HL-60/S4 treated with retinoic acid at 250 ng/mL for 4 days and 3 days (cell line): ENCODE results near the gene ELOVL6.
"Not testable (repeated sequence)": the region's sequence is repeated elsewhere in the genome, so short reads cannot be mapped to it uniquely, and the experiment has no call there.

Experiments
- in situ Hi-C: fragments of 300-500 bp; cut with MboI; formaldehyde crosslinking; loops from 2 replicates; pipeline ENCODE4 v1.7.0; 2022; ENCODE audit warnings: low sequenced_read_pairs

Gene ELOVL6

DNA sequence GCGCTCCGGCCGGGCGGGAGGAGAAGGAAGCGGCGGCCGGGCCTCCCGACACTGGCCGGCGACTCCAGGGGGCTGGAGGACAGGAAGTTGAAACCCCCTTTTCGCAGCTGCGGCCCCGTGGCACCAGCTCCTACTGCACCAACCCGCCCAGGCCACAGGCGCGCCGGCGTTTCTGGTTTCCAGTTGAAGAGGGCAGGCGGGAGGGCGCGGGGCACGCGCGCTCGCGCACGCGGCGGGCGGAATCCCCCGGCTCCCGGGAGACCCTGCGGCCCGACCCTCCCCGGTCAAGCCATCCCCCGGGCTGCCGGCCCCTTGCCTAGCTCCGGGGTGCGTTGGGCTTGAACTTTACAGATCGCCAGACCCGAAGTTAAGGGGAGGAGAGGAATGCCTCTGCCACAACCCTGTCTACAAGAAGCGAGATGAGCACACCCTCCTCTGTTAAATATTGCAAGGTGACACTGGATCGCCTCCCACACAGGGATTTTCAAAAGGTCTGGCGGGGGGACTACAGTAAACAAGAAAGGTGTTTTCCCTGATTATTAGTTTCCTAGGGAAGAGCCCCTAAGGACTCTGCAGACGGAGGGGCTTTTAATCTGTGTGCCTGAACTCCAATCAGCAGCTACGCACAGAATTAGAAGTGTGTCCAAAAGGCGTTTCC lies 1.4 kb downstream of the ELOVL6 start:
- in situ Hi-C loops, result no loop called here

DNA sequence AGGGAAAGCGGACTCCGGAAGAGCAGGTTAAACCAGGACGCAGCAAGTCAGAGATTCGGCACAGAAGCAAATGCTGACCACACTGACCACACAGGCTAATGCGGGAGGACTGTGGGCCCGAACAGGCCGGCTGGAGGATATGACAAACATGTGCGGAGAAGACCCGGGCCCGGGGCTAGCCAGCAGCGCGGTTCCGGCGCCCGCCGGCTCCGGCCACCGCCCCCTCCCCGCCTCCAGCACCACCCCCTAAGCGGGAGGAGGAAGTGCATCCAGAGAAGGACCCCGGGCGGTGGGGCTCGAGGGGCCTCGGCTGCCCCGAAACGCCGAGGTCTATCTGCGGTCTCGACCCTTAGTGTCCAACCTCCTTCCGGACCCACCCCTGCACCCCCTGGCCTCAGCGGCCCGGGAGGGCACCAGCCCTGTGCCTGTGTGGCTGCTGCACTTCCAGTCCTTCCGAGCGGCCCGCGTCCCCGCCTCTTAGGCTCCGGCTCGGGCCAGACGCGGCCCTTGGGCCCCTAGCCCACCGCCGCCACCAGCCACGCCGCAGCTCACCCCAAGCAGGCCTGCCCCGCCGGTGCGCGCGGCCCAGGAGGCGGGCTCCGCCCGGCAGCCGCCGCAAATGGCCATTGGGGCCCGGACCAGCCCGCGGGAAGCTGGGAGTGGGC lies 2.1 kb downstream of the ELOVL6 start:
- in situ Hi-C loops, result no loop called here

DNA sequence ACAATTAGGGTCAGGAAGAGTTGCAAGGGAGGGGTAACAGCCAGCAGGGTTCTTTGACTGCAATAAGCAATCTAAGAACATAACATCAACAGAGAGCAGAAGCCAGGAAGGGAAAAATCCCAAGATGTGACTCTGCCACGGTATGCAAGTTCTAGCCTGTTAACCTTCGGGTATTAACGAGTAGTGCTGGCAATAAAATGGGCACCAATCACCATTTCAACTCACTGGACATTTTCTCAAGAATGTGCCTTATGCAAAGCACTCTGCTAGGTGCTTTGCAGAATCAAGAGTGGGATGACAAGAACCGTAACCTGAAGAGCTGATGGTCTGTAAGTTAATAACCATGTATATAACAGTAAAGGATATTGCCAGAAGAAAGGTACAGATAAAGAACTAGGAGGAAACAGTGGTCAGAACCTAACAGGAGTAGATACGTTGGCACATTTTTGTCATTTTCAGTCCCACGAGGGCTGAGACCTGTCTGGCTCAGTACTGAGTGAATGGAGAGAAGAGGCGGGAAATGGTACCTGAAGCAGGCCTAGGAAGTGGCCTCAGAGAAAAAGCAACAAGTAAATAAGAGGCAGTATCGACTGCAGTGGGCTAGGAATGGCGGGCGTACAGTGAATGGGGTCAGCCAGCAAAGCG lies 2.7 kb downstream of the ELOVL6 start:
- in situ Hi-C loops, result no loop called here

DNA sequence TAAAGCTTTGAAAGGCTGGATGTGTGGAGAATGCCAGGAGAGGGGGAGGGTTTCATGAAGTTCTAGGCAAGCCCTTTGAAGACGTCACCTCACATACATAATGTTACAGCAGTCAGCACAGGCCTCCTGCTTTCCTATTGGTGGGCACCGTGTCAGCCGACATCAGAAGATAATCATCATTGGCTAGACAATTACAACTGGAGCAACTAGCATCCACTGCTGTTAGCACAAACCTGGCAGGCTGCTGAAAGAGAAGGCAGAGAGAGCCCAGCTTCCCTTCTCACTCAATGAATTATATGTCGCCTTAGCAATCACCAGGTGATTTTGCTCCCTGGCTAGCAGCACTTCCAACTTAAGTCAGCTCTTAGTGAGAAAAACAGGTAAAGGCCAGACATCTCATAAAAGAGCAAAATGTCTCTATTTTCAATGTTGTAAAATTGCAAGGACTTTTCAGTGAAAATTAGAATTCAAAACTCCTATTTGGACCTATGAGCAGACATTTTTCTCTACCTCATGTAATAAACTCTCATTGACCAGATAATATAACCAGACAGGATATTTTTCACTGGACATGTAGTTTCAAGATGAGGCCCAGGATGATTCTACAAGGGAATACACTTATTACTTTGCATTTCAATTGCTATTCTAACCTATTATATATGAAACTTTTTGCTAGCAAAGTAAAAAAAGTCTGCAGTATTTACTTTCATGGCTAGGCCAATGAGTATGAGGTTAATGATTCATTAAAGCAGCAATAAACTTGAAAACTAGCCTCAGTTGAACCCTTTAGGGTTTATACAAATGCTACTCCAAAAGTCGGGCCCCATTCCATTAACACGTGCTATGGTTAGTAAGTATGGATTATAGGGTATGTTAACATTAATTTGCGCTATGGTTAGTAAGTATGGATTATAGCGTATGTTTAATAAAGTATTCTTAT lies 4.3 kb downstream of the ELOVL6 start:
- in situ Hi-C loops, result no loop called here

DNA sequence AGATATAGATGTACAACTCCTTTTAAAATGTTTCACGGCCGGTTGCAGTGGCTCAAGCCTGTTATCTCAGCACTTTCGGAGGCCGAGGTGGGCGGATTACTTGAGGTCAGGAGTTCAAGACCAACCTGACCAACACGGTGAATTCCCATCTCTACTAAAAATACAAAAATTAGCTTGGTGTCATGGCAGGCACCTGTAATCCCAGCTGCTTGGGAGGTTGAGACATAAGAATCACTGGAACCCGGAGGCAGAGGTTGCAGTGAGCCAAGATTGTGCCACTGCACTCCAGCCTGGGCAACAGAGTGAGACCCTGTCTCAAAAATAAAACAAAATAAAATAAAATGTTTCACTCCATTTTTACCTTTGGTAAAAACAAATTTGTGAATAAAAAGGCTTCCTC lies 5.1 kb downstream of the ELOVL6 start:
- in situ Hi-C loops, result not testable (repeated sequence)

DNA sequence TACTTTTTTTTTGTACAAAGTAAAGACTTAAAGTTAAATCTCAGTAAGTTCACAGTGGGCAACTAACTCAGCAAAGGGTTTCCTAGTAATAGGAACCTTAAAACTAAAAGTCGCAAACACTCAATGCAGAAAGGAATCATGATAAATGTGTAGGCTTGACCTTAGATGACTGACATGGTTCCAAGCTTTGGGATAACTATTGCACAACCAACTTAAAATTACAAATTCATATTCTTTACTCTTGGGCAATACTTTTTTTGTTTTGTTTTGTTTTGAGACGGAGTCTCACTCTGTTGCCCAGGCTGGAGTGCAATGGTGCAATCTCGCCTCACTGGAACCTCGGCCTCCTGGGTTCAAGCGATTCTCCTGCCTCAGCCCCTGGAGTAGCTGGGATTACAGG lies 8.2 kb downstream of the ELOVL6 start:
- in situ Hi-C loops, result no loop called here

DNA sequence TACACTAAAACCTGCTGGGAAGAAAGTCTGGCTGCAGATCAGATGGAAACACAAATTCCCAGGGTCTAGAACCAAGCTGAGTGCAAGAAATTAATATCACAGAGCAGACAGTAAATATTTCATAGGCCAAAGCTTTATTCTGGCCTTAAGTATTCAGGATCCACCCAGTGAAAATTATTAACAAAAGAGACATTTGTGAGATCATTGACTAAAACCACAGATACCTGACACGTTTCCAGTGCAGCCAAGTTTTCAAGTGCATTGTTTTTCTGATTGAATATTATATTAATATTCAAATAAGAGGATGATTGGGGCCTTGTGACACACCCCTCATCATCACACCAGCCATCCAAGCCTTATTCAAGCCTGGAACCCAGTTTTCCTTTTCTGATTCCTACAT lies 10.3 kb downstream of the ELOVL6 start:
- in situ Hi-C loops, result no loop called here

DNA sequence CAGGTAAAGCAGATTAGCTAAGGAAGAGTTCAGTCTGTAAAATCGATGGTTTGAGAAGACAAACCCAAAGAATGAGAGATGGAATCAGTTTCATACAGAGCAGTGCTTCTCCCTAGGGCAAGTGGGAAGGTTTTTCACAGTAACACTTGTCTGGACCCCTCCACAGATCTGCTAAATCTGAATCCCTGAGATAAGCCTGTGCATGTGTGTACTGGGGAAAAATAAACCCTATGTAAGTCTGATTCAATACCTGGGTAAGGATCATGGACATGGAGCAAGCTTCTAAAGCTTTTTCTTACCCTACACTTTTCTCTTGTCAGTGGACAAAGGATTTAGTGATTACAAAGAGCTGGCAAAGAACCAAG lies 13.6 kb downstream of the ELOVL6 start:
- in situ Hi-C loops, result no loop called here

DNA sequence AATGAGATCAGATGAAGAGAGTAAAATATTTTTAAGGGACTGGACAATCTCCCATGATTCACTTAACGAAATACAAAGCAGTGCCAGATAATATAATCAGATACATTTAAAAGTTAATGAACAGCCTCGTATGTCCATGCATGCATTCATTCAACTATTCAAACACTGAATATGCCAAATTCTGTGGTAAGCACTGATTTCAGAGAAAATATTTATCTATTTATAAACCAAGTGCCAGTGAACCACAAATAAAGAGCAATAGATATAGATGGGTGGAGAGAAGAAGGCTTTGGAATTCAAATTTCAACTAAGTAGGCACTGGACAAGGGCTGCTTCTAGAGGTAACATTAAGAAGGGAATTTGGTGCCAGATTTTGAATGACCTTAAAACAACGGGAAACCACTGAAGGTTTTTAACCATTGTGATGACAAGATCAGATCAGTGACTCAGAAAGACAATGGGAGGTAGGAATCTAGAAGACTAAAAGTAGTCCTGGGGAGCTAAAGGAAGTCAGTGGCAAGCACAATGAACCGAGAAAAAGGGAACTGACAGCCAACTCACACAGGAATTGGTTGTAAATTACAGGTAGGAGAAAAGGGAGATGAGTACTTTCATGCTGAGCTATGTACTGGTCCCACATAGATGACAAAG lies 14.2 kb downstream of the ELOVL6 start:
- in situ Hi-C loops, result no loop called here

DNA sequence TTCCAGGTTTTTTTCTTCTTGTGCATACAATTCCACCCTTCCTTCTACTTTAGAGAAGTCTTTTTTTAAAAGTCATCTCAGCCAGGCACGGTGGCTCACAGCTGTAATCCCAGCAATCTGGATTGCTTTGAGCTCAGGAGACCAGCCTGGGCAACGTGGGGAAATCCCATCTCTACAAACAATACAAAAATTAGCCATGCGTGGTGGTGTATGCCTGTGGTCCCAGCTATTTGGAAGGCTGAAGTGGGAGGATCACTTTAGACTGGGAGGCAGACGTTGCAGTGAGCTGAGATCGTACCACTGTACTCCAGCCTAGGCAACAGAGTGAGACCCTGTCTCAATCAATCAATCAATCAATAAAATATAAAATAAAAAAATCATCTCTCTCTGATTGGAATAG lies 14.8 kb downstream of the ELOVL6 start:
- in situ Hi-C loops, result no loop called here

DNA sequence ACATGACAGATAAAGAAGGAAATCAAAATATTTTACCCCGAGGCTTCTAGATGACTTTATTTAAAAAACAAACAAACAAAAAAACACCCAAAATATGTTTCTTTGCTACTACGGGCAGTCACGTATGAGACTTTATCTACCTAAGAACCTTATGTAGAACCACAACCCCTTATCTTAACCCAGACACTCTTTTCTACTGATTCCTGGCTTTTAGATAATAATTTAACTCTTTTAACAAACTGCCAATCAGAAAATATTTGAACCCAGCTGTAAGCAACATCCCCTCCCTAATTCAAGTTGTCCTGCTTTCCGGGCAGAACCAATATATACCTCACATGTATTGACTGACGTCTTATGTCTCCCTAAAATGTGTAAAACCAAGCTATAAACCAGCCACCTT lies 15.4 kb downstream of the ELOVL6 start:
- in situ Hi-C loops, result no loop called here

DNA sequence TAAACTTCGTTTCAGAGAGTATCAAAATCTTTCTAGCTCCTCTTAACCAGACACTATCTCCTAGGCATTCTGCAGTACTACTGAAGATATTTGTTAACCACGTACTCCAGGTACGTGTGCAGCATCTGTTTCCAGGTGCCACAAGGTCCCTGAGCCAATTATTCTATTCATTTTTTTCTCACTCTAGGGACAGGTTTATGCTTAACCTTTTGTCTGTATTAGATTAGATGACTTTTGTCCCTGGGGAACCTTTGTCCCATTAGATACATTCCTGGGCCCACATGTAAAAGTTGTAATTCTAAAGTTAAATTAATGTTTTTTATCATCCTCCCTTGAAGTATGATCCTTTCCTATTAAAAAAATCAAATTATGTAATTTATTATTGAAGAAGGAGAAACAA lies 16.5 kb downstream of the ELOVL6 start:
- in situ Hi-C loops, result no loop called here

DNA sequence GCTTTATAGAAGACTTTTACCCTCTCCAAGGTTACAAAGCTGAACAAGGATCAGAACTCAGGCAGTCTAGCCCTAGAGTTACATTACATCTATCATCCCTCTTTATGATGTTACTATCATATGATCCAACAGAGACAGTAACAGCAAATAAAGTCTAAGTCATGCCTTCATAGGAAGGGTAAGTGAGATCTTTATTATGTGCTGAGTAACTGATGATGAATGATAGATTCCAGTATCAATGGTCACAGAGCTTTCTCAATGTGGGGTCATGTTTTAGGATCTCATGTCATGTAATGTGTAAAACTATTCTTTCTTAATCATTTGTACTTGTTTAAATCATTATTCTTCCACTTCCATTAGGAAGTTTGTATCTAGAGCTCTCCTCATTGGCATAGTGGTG lies 22.8 kb downstream of the ELOVL6 start:
- in situ Hi-C loops, result no loop called here

DNA sequence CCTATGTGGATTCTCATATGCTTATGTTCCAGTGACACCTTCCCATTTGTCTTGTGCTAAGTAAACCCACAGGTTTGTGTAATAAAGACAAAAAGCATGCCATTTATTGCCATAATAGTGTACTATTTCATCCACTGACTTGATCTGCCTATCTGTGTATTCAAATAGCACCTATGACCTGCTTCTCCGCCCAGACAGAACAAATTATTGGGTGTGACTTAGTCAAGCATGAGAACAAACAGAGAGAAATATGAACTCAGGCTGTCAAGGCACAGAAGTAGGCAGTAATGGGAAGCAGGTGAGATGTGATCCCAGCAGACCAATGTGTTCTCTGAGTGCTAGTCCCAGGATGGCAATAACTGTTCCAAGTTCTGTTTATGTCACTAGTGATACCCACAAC lies 25.4 kb downstream of the ELOVL6 start:
- in situ Hi-C loops, result no loop called here

DNA sequence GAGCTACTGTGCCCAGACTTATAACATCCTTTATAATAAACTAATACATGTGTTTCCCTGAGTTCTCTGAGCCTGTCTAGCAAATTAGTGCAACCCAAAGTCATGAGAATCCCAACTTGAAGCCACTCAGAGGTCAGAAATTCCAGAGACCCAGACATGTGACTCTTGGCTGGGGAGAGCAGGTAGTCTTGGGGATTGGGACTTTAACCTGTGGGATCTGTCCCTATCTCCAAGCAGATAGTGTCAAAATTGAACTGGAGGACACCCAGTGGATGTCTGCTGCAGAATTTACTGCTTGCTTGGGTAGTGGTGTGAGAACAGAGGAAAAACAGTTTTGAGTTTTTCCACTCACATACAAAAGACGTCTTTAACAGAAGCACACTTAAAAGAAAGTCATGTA lies 26.4 kb downstream of the ELOVL6 start:
- in situ Hi-C loops, result no loop called here

DNA sequence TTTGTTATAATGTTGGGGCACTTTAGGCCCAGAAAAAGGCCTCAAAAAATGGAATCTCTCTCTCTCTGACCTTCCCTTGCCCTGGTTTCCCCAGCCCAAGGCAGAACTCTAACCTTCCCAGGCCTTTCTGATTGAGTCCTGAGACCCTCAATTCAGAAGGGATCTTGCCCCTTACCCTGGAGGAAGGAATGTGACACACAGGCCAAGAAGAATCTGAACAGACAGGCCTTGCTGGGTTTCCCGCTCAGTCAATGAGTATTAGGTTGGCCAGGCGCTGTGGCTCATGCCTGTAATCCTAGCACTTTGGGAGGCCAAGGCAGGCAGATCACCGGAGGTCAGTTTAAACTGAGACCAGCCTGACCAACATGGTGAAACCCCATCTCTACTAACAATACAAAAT lies 27.6 kb downstream of the ELOVL6 start:
- in situ Hi-C loops, result no loop called here

DNA sequence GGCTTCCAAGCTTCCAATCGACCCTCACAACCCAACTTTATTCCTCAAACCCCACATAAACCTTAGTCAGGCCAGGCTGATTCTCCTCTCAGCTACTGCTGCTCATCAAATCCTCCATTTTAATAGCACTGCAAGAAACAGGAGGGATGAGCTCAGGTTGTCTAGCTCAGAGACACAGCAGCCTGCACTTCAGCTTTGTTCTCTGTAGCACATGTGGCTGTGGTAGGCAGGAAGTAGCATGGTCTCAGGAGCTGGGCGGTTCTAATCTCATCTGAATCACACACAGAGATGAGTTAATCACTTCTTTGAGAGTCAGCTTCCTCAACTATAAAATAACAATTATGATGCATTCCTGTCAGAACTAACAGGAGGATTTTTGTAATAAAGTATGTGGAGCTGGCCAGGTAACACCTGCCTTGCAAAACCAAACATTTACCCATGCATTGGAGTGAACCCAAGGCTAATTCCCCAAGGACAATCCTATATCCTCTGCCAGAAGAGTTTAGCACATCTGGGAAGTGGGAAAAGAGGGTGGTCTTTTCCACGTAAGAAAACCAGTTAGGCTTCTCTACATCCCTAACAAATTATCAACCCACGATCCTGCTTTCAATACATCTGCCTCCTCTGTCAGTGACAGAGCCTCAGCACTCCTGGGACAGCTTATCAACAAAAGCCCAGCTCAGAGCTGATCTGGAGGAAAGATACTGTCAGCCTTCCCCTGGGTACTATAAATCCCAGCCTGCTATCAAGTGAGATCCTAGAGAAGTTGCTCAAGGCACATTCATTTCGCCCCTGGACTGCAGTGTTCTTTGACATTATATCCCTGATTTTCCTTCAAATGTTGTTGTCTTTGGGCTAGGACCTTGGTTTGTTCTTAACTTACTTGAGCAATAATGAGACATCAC lies 32.8 kb downstream of the ELOVL6 start:
- in situ Hi-C loops, result no loop called here

DNA sequence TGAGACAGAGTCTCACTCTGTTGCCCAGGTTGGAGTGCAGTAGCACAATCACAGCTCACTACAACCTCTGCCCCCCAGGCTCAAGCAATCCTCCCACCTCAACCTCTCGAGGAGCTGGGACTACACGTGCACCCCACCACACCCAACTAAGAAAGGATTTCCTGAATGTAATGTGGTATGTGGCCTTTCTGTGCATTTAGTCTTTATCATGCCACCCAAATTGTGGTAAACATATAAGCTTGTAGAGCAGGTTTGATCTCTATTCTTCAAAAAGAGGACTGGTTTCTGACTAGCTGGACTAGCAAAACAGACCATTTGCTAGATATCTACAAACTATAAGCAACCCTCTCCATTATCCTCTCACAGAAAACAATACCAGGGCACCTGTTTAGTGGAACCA lies 33.6 kb downstream of the ELOVL6 start:
- in situ Hi-C loops, result no loop called here

DNA sequence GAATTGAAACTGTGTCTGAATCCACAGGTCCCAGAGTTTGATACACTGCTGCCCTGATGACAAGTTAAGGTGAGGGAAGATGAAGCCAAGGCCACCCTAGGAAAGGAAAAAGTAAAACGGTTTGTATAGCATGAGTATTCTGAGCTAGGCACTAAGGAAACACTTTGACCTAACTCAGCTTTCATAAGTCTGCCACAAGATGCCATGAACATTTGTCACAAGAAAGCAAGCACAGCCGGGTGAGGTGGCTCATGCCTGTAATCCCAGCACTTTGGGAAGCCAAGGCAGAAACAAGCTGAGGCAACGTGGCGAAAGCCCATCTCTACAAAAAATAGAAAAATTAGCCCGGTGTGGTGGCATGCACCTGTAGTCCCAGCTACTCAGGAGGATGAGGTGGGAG lies 34.2 kb downstream of the ELOVL6 start:
- in situ Hi-C loops, result no loop called here
